Stimulated activated CD4-positive, alpha-beta T cell treated with anti-CD3 and anti-CD28 coated beads, Interleukin-1b, Interleukin-23, amount 100 ng/mL, for 4 hours (primary cell): ENCODE data around the gene CNOT6.

ENCODE experiments used
- DNase-seq, 2 donors: peaks; one replicate each; pipeline ENCODE4 v3.0.0-alpha.2; 2020; ENCODE audit warnings: low read depth in 2 of 2

Gene CNOT6

DNA sequence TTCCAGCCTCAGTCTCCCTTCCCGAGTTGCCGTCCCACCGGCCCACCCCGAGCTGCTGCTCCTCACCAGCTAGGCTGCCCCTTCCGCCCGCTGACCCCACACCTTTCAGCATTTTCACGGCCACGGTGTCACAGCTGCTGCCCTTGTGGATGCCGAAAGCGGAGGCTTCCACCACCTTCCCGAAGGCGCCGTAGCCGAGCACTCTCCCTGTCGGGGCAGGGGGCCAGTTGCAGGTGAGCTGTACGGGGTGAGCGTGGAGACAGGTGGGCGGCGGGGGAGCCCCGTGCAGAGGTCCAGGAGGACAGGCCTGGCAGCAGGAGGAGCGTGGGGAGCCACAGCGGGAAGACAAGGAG, 125.4 kb downstream of the CNOT6 start:
- no peak for DNase-seq

DNA sequence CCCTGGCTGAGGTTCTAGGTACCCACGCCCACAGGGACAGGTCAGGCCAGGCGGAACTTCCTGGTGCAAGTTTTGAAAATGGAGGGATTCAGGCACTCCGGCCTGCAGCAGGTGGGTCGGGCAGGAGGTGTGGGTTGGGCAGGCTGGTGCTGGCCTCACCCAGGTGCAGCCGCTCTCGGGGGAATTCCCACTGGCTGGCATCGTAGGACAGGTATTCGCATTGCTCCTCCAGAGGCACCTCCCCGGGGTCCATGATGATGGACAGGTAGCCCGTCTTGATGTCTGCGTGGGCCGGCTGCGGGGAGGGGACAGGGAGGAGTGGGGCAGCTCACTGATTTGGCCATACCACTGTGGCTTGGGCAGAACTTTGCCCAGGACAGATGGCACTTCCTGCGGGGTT, 125.8 kb downstream of the CNOT6 start:
- no peak for DNase-seq

DNA sequence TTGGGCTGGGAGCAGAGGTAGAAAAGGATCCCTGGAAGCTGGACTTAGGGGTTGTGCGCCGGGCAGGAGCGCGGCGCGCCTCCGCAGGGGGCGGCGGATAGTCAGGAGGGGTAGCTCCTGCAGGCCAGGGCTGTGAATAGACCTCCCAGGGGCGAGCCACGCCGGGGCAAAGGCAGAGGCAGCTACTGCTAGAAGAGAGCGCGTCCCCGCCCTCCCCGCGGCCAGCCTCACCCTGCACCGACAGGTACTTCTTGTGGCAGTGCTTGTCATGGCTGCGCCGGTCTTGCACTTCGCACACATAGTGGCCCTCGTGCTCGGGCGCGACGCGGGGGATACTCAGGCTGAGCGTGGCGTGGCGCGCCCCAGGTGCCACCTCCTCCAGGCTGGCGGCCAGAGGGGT, 127.1 kb downstream of the CNOT6 start:
- no peak for DNase-seq

GRCh38 chr5:180622910-180623309, 128.7 kb downstream of the CNOT6 start:
- no peak for DNase-seq

- DNase-seq = no peak
Measured at GRCh38 chr5:180623411-180623834, 129.2 kb downstream of the CNOT6 start.

GRCh38 chr5:180623844-180624243, 129.7 kb downstream of the CNOT6 start:
- DNase-seq = no peak

- DNase-seq = no peak
Measured at GRCh38 chr5:180624587-180624986, 130.4 kb downstream of the CNOT6 start.

DNA sequence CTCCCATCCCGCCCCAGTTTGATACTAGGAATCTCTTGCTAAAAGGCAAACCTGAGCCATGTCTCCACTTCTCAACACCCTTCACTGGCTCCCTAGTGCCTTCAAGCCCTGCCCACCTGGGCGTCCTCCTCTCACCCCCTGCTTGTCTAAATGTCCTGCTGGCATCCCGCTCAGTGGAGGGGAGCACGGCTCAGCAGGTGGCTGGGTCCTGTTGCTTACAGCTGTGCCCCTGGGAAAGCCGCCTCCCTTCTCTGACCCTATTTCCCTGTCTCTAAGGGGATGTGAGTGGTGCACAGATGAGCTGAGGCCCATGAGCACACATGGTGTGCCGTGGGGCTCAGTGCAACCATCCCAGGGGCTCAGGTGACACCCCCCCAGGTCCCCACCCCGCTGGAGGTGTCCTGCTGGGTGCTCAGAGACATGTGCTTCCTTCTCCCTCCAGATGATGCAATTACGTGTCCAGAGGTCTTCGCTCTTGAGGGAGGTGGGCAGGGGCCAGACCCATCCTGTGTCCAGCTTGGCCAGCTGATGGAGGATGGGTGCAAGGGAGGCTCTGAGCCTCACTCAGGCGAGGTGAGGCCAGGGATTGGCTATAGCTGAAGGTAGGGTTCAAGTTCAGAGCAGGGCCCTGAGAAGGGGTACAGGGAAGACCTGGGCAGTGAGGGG, 131.1 kb downstream of the CNOT6 start:
- no peak for DNase-seq

DNA sequence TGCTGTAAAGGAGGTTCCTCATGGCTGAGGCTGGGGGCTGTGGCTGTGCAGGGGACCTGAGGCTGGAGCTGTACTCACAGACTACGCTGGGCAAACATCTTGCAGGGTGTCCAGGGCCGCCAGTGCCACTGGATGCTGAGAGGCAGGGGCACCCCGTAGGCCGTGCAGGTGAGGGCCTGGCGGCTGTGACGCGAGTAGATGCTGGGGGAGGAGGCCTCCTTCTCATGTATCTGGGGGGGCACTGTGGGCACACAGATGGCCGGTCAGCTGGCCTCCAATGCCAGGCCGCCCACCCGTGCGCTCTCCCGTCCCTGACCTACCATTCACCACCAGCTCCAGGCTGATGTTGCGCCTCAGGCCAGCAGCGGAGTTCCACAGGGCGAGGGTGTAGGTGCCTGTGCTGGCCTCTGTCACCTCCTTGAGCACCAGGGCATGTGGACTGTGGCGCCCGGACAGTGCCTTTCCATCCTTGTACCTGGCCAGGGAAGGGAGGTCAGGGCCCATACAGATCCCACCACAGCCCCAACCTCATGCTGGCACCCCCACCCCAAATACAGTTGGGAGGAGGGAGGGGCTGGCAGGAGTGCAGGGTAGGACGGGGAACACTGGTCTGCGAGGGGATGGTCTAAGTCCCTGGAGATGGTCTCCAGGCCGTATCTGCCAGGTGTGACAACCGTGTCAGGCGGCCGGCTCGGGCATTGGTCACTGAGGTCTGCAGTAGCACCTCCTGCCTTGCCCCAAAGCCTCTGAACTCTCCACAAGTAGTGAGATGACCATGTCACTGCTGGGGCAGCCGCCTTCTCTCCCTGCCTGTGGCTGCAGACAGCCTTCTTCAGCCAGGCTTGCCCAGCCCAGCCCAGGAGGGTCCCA, 131.8 kb downstream of the CNOT6 start:
- DNase-seq = no peak

DNA sequence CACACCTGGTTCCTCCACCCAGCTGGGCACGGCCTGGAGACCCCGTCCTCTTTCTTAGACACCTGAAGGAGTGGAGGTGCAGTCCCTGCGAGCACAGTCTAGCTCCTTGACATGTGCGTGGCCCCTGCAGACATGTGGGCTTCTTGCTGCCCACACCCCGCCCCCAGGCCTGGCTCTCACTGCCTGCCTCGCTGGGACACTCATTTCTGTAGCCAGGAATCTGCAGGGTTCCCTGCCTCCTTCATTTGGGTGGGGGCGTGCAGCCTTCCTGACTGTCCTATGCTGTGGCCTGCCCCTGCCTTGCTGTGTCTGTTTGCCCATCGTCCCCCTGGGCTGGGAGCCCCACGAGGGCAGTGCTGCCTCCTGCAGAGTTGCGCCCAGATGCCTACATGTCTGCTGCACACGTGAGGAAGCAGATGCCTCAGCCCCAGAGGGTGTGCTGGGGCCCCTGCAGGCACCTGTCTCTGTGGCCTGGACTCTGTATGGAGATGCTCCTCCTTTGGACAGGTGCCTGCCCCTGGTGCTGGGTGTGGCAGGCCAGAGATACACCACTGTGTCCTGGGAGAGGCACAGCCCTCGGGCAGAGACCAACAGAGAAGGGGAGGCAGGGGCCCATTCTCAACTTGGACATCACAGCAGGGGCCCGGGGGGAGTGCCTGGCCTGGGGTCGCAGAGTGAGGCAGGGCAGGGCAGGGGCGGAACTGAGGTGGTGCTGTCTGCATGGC, 132.6 kb downstream of the CNOT6 start:
- DNase-seq = no peak

GRCh38 chr5:180627386-180628120, 133.4 kb downstream of the CNOT6 start:
- no peak for DNase-seq
